ENCODE results near the gene SETD1B. TPM values are rescaled to one million over a fixed set of nuclear protein-coding genes. Genes with fewer than 3 reads are reported as not detected.
A peak's percentile ranks its signal among the peaks of the same experiment; 100 is the strongest.

Gene SETD1B
- total RNA-seq, 1 experiment from 2014 or later, result 1.1 TPM

- no peaks in the 10 kb centered on the region for H3K36me3 ChIP-seq
- no peaks in the 10 kb centered on the region for H3K9me3 ChIP-seq
- no peaks in the 10 kb centered on the region for H3K27me3 ChIP-seq
- DNase-seq, result peak; percentile 57
- no peak overlapping the region for H3K4me3 ChIP-seq
Observed at GRCh38 chr12:121776190-121777098, 27.4 kb upstream of the SETD1B start.

- no peaks in the 10 kb centered on the region for H3K36me3 ChIP-seq
- no peaks in the 10 kb centered on the region for H3K27me3 ChIP-seq
- no peaks in the 10 kb centered on the region for H3K9me3 ChIP-seq
- DNase-seq, result no peak
- H3K4me3 ChIP-seq, result no peak overlapping the region
Observed at GRCh38 chr12:121778567-121779421, 25.0 kb upstream of the SETD1B start.

GRCh38 chr12:121779422-121779895 is 24.4 kb upstream of the SETD1B start:
- Histone ChIP-seq H3K9me3 (no peaks in the 10 kb centered on the region), H3K27me3 (no peaks in the 10 kb centered on the region), H3K36me3 (no peaks in the 10 kb centered on the region), H3K4me3 (no peak overlapping the region)
- DNase-seq, result no peak

GRCh38 chr12:121780429-121780828 is 23.4 kb upstream of the SETD1B start:
- H3K9me3 ChIP-seq, result no peaks in the 10 kb centered on the region
- no peaks in the 10 kb centered on the region for H3K36me3 ChIP-seq
- H3K4me3 ChIP-seq, result no peak overlapping the region
- no peak for DNase-seq
- no peaks in the 10 kb centered on the region for H3K27me3 ChIP-seq

- no peak for DNase-seq
- Histone ChIP-seq H3K27me3 (no peaks in the 10 kb centered on the region), H3K4me3 (no peak overlapping the region)
Observed at GRCh38 chr12:121781484-121781997, 22.3 kb upstream of the SETD1B start.

GRCh38 chr12:121781998-121782979 is 21.5 kb upstream of the SETD1B start:
- no peak for DNase-seq
- Histone ChIP-seq H3K36me3 (no peaks in the 10 kb centered on the region), H3K27me3 (no peaks in the 10 kb centered on the region), H3K4me3 (no peak overlapping the region), H3K9me3 (no peaks in the 10 kb centered on the region)

More at GRCh38 chr12:121781484-121781997, 22.3 kb upstream of the SETD1B start:
- Histone ChIP-seq H3K36me3 (no peaks in the 10 kb centered on the region), H3K9me3 (no peaks in the 10 kb centered on the region)

- no peaks in the 10 kb centered on the region for H3K9me3 ChIP-seq
- H3K36me3 ChIP-seq, result no peaks in the 10 kb centered on the region
- no peak overlapping the region for H3K4me3 ChIP-seq
- no peaks in the 10 kb centered on the region for H3K27me3 ChIP-seq
- DNase-seq, result peak; percentile 78
Observed at GRCh38 chr12:121783766-121784165, 20.0 kb upstream of the SETD1B start.

- Histone ChIP-seq H3K4me3 (no peak overlapping the region), H3K9me3 (no peaks in the 10 kb centered on the region), H3K36me3 (no peaks in the 10 kb centered on the region), H3K27me3 (no peaks in the 10 kb centered on the region)
- peak; percentile 84 for DNase-seq
Observed at GRCh38 chr12:121784460-121784859, 19.3 kb upstream of the SETD1B start.

- H3K4me3 ChIP-seq, result no peak overlapping the region
- H3K36me3 ChIP-seq, result no peaks in the 10 kb centered on the region
- peak; percentile 95 for DNase-seq
- H3K27me3 ChIP-seq, result no peaks in the 10 kb centered on the region
- H3K9me3 ChIP-seq, result no peaks in the 10 kb centered on the region
Observed at GRCh38 chr12:121786440-121786825, 17.4 kb upstream of the SETD1B start.

- no peak overlapping the region for H3K4me3 ChIP-seq
- DNase-seq, result no peak
- no peaks in the 10 kb centered on the region for H3K9me3 ChIP-seq
- H3K36me3 ChIP-seq, result no peaks in the 10 kb centered on the region
- no peaks in the 10 kb centered on the region for H3K27me3 ChIP-seq
Observed at GRCh38 chr12:121787063-121788025, 16.5 kb upstream of the SETD1B start.

GRCh38 chr12:121788176-121788818 is 15.5 kb upstream of the SETD1B start:
- H3K27me3 ChIP-seq, result no peaks in the 10 kb centered on the region
- no peaks in the 10 kb centered on the region for H3K9me3 ChIP-seq
- H3K36me3 ChIP-seq, result no peaks in the 10 kb centered on the region
- DNase-seq, result no peak
- H3K4me3 ChIP-seq, result no peak overlapping the region

- no peaks in the 10 kb centered on the region for H3K9me3 ChIP-seq
- H3K36me3 ChIP-seq, result no peaks in the 10 kb centered on the region
- DNase-seq, result no peak
- H3K4me3 ChIP-seq, result no peak overlapping the region
- no peaks in the 10 kb centered on the region for H3K27me3 ChIP-seq
Observed at GRCh38 chr12:121789233-121789781, 14.5 kb upstream of the SETD1B start.

GRCh38 chr12:121789800-121790728 is 13.7 kb upstream of the SETD1B start:
- H3K4me3 ChIP-seq, result no peak overlapping the region
- no peak for DNase-seq
- H3K36me3 ChIP-seq, result no peaks in the 10 kb centered on the region; the same call in 1 of the 2 replicates
- H3K9me3 ChIP-seq, result no peaks in the 10 kb centered on the region
- H3K27me3 ChIP-seq, result no peaks in the 10 kb centered on the region

Data from MG63 (cell line).